ENCODE results near the gene KCNG4.
"Not testable (repeated sequence)": the region's sequence is repeated elsewhere in the genome, so short reads cannot be mapped to it uniquely, and the experiment has no call there.

KCNG4 gene

GRCh38 chr16:84207879-84208278, 31.9 kb downstream of the KCNG4 start:
- no peak for DNase-seq (ENCODE audit: low read depth in 1 of 2, low spot score in 1 of 2)

GRCh38 chr16:84207251-84207650, 32.6 kb downstream of the KCNG4 start:
- DNase-seq (ENCODE audit: low read depth in 1 of 2, low spot score in 1 of 2), result no peak

- no peak for DNase-seq (ENCODE audit: low read depth in 1 of 2, low spot score in 1 of 2)
Measured at GRCh38 chr16:84205976-84206691, 33.7 kb downstream of the KCNG4 start.

GRCh38 chr16:84205123-84205522, 34.7 kb downstream of the KCNG4 start:
- DNase-seq (ENCODE audit: low read depth in 1 of 2, low spot score in 1 of 2), result not testable (repeated sequence)

- DNase-seq (ENCODE audit: low read depth in 1 of 2, low spot score in 1 of 2), result not testable (repeated sequence)
Measured at GRCh38 chr16:84204551-84204950, 35.3 kb downstream of the KCNG4 start.

GRCh38 chr16:84199861-84200260, 40.0 kb downstream of the KCNG4 start:
- DNase-seq (ENCODE audit: low read depth in 1 of 2, low spot score in 1 of 2), result no peak

- no peak for DNase-seq (ENCODE audit: low read depth in 1 of 2, low spot score in 1 of 2)
Measured at GRCh38 chr16:84199097-84199496, 40.7 kb downstream of the KCNG4 start.

GRCh38 chr16:84198401-84198800, 41.4 kb downstream of the KCNG4 start:
- DNase-seq (ENCODE audit: low read depth in 1 of 2, low spot score in 1 of 2), result no peak

- DNase-seq (ENCODE audit: low read depth in 1 of 2, low spot score in 1 of 2), result no peak
Measured at GRCh38 chr16:84197466-84198128, 42.2 kb downstream of the KCNG4 start.

- DNase-seq (ENCODE audit: low read depth in 1 of 2, low spot score in 1 of 2), result no peak
Measured at GRCh38 chr16:84196727-84197394, 43.0 kb downstream of the KCNG4 start.

GRCh38 chr16:84196101-84196500, 43.7 kb downstream of the KCNG4 start:
- DNase-seq (ENCODE audit: low read depth in 1 of 2, low spot score in 1 of 2), result no peak

GRCh38 chr16:84195201-84196093, 44.4 kb downstream of the KCNG4 start:
- no peak for DNase-seq (ENCODE audit: low read depth in 1 of 2, low spot score in 1 of 2)

GRCh38 chr16:84194470-84195200, 45.2 kb downstream of the KCNG4 start:
- no peak for DNase-seq (ENCODE audit: low read depth in 1 of 2, low spot score in 1 of 2)

GRCh38 chr16:84194018-84194417, 45.8 kb downstream of the KCNG4 start:
- no peak for DNase-seq (ENCODE audit: low read depth in 1 of 2, low spot score in 1 of 2)

GRCh38 chr16:84193480-84193879, 46.3 kb downstream of the KCNG4 start:
- no peak for DNase-seq (ENCODE audit: low read depth in 1 of 2, low spot score in 1 of 2)

- no peak for DNase-seq (ENCODE audit: low read depth in 1 of 2, low spot score in 1 of 2)
Measured at GRCh38 chr16:84191466-84191865, 48.3 kb downstream of the KCNG4 start.

- DNase-seq (ENCODE audit: low read depth in 1 of 2, low spot score in 1 of 2), result no peak
Measured at GRCh38 chr16:84190731-84191388, 49.0 kb downstream of the KCNG4 start, which contains the start of gene ADAD2. ADAD2 (plus strand) TSS chr16:84191157; CDS start chr16:84191231, 74 bp downstream.

- peak; percentile 80 to 89 for DNase-seq (ENCODE audit: low read depth in 1 of 2, low spot score in 1 of 2)
Measured at GRCh38 chr16:84186685-84187437, 53.0 kb downstream of the KCNG4 start, which contains the start of gene TAF1C. TAF1C (minus strand) TSS chr16:84187057; CDS start chr16:84184988, 2,069 bp downstream.

- DNase-seq (ENCODE audit: low read depth in 1 of 2, low spot score in 1 of 2), result no peak
Measured at GRCh38 chr16:84184775-84185174, 55.0 kb downstream of the KCNG4 start.
